AG10803 (cell line): ENCODE results near the gene TBC1D16.
A peak's percentile ranks its signal among the peaks of the same experiment; 100 is the strongest.

ENCODE experiments used
- DNase-seq: peaks from one replicate; pipeline ENCODE4 v3.0.0; 2010; ENCODE audit warnings: low read depth
- H3K4me3 ChIP-seq: 2 replicates; pipeline ENCODE4 v1.5.1; 2011; ENCODE audit warnings: mild to moderate bottlenecking, low read length, control low read depth
- CTCF ChIP-seq: conservative IDR thresholded peaks from 2 replicates; pipeline ENCODE4 v1.5.1; 2011; ENCODE audit warnings: mild to moderate bottlenecking, low read length, control low read depth, inconsistent platforms

The TBC1D16 gene

GRCh38 chr17:79910985-79911361 lies 124.7 kb downstream of the TBC1D16 start:
- TF ChIP-seq CTCF = no peak
- no peak overlapping the region for H3K4me3 ChIP-seq
- DNase-seq = no peak

GRCh38 chr17:79909121-79909520 lies 126.6 kb downstream of the TBC1D16 start:
- DNase-seq = no peak
- no peak for TF ChIP-seq CTCF
- no peak overlapping the region for H3K4me3 ChIP-seq

- no peak for TF ChIP-seq CTCF
- peak; percentile 23 for DNase-seq
- no peak overlapping the region for H3K4me3 ChIP-seq
Measured at GRCh38 chr17:79907850-79908249, 127.8 kb downstream of the TBC1D16 start.

GRCh38 chr17:79907217-79907715 lies 128.4 kb downstream of the TBC1D16 start:
- DNase-seq = no peak
- H3K4me3 ChIP-seq = no peak overlapping the region
- TF ChIP-seq CTCF = no peak

GRCh38 chr17:79905832-79906231 lies 129.8 kb downstream of the TBC1D16 start:
- H3K4me3 ChIP-seq = no peak overlapping the region
- TF ChIP-seq CTCF = no peak
- DNase-seq = no peak

GRCh38 chr17:79904865-79905264 lies 130.8 kb downstream of the TBC1D16 start:
- no peak for TF ChIP-seq CTCF
- no peak for DNase-seq
- H3K4me3 ChIP-seq = no peak overlapping the region

- TF ChIP-seq CTCF = no peak
- no peak overlapping the region for H3K4me3 ChIP-seq
- DNase-seq = no peak
Measured at GRCh38 chr17:79902146-79902791, 133.4 kb downstream of the TBC1D16 start.
